ENCODE measurements around the gene AARS2. TPM values are rescaled to one million over a fixed set of nuclear protein-coding genes. Genes with fewer than 3 reads are reported as not detected.

AARS2 gene
- total RNA-seq, 6 donors from 2014 or later, result 11.1 to 23.0 (median 12.0) TPM

DNA sequence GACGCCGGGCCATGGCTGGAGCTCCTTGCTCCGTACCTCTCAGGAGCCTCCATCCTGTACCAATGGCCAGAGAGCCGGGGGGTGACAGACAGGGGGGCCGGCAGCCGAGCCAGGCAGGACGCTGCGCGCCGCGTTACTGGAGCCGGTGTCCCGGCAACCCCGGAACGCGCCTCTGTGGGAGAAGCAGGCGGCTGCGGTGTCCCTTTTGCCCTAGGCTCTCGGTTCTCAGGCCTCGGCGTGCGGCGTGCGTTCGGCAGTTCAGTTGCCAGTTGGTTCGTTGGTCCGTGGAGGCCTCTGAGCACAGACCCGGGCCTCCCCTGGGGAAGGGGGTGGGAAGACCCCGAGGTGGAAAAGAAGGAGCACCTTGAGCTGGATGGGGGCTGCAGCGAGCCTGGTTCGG lies 29.3 kb upstream of the AARS2 start, which contains the start of gene SPATS1:
TSS of gene SPATS1 (plus strand) at position 162 of the 400 bp plus-strand sequence. CDS start 446 bp downstream, outside the sequence.
- H3K4me1 ChIP-seq, result peaks cover 0 to 7% (median 3%) of the 10 kb centered on the region in 4 donors
- H3K27ac ChIP-seq, result no peak within 1 kb of the TSS
- peak in 1 of 2 donors; percentile 86 for DNase-seq
- no peaks in the 10 kb centered on the region for H3K9me3 ChIP-seq
- TF ChIP-seq EP300 (IDR thresholded peaks at IDR 0.05) (no peak), POLR2A (IDR thresholded peaks at IDR 0.05) (no peak), POLR2AphosphoS5 (IDR thresholded peaks at IDR 0.05) (no peak)
- TF ChIP-seq, protein P1, sequence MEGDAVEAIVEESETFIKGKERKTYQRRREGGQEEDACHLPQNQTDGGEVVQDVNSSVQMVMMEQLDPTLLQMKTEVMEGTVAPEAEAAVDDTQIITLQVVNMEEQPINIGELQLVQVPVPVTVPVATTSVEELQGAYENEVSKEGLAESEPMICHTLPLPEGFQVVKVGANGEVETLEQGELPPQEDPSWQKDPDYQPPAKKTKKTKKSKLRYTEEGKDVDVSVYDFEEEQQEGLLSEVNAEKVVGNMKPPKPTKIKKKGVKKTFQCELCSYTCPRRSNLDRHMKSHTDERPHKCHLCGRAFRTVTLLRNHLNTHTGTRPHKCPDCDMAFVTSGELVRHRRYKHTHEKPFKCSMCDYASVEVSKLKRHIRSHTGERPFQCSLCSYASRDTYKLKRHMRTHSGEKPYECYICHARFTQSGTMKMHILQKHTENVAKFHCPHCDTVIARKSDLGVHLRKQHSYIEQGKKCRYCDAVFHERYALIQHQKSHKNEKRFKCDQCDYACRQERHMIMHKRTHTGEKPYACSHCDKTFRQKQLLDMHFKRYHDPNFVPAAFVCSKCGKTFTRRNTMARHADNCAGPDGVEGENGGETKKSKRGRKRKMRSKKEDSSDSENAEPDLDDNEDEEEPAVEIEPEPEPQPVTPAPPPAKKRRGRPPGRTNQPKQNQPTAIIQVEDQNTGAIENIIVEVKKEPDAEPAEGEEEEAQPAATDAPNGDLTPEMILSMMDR (IDR thresholded peaks at IDR 0.05), result no peak
- peak within 1 kb of the TSS in 2 of 4 donors; percentile 17 to 24 for H3K4me3 ChIP-seq
- WGBS, 2 donors, result 6 to 26% methylated on average over 10 to 19 of the region's 31 CpGs
- peak in 1 of 2 donors; percentile 50 for ATAC-seq (ENCODE audit: low FRiP score in 2 of 2)
- H3K27me3 ChIP-seq, result peaks cover 0 to 11% (median 0%) of the 10 kb centered on the region in 4 donors
- H3K36me3 ChIP-seq, result no peaks in the 10 kb centered on the region

DNA sequence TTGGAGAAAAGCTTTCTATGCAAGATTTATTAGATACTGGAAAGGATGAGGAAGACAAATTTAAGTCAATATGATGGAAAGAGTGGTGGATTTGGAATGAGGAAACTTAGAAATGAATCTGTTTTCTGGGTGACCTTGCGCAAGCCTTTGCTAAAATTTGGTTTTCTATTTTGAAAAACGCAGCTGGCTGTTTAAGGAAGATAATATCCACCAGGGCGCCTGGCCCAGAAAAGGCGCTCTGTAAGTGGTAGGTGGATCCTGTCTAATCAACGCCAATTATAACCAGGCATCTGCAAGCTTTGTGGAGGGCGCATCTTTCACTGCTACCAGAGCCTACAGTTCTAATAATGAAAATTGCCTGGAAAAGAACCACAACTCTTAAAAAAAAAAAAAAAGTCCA lies 28.9 kb upstream of the AARS2 start:
- Histone ChIP-seq H3K36me3 (no peaks in the 10 kb centered on the region), H3K4me3 (peak overlapping the region in 2 of 4 donors; percentile 17 to 24), H3K27me3 (peaks cover 0 to 11% (median 0%) of the 10 kb centered on the region in 4 donors), H3K9me3 (no peaks in the 10 kb centered on the region), H3K4me1 (peaks cover 0 to 7% (median 3%) of the 10 kb centered on the region in 4 donors), H3K27ac (no peak overlapping the region)
- WGBS, 2 donors, result 33 to 38% methylated on average over 6 of the region's 6 CpGs
- peak in 1 of 2 donors; percentile 34 for ATAC-seq (ENCODE audit: low FRiP score in 2 of 2)
- DNase-seq, result no peak
- no peak for TF ChIP-seq POLR2AphosphoS5 (IDR thresholded peaks at IDR 0.05)
- no peak for TF ChIP-seq POLR2A (IDR thresholded peaks at IDR 0.05)
- TF ChIP-seq EP300 (IDR thresholded peaks at IDR 0.05), result no peak
- TF ChIP-seq, protein P1 (IDR thresholded peaks at IDR 0.05), result no peak

DNA sequence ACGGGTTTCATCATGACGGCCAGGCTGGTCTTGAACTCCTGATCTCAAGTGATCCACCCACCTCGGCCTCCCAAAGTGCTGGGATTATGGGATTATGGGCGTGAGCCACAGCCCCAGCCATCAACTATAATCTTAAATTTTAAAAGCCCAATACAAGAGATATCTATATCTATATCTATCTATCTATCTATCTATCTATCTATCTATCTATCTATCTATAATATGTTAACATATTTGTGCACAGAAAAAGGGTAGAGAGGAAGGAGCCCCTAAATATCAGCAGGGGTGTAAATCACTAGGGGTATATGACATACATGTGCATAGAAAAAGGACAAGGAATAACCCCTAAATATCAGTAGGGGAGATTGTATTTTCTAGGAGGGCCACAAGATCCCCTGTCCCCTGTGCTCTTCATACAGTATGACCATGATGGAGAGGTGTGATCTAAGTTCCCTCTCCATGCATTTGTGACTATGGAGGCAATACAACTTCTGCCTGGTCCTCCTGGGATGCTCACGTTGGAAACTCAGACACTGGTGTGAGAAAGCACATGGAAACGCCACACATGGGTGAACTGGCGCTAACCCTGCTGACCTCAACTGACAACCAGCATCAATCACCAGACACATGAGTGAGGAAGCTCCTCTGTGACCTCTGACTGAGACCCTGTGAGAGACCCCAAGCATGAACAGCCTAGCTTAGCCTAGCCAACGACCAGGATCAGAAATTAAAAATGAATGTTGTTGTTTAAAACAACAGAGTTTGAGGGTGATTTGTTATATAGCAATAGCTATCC lies 28.1 kb upstream of the AARS2 start:
- Histone ChIP-seq H3K27ac (no peak overlapping the region), H3K4me3 (no peak overlapping the region), H3K9me3 (no peaks in the 10 kb centered on the region), H3K27me3 (peaks cover 0 to 11% (median 0%) of the 10 kb centered on the region in 4 donors), H3K36me3 (no peaks in the 10 kb centered on the region), H3K4me1 (peaks cover 0 to 7% (median 3%) of the 10 kb centered on the region in 4 donors)
- DNase-seq, result no peak
- 56 to 65% methylated on average over 8 of the region's 8 CpGs for WGBS, 2 donors
- TF ChIP-seq, protein P1 (IDR thresholded peaks at IDR 0.05), result no peak
- TF ChIP-seq EP300 (IDR thresholded peaks at IDR 0.05) (no peak), POLR2AphosphoS5 (IDR thresholded peaks at IDR 0.05) (no peak), POLR2A (IDR thresholded peaks at IDR 0.05) (no peak)
- ATAC-seq (ENCODE audit: low FRiP score in 2 of 2), result no peak

DNA sequence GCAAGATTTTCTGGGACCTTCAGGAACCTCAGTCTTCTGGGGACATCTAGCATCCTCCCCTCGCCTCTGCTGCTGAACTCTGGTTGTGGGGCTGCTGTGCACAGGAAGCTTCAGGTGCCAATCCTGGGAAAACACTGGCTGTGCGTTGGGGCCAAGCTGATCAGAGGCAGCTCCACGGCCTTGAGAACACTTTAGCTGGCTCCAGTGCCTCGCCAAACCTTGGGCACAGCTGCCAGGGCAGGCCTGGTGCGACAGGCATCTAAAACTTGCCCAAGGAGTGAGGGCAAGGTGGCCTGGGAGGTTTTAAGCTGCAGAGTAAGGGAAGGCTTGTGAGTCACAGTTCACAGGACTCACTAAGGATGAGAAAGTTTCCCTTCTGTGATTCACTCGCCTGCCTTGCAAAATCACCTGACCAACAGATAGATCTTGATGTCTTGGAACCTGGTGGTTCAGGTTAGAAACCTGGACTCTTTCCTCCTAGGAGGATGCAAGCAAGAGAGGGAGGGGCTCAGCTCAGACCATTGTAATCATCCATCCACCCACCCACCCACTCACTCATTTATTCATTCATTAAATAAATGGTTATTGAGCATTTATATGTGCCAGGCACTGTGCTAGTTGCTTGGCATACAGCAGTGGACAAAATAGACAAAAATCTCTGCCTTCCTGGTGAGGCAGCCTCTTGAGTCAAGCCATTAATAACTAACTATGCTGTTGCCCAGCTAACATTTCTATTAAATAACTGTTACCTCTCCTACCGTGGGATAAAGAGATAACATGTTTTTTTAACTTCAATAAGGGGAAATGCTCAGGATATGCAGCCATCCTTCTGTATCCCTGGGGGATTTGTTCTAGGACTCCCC lies 26.8 kb upstream of the AARS2 start:
- no peak overlapping the region for H3K27ac ChIP-seq
- H3K36me3 ChIP-seq, result no peaks in the 10 kb centered on the region
- WGBS, 2 donors, result 53 to 76% methylated on average over 2 to 7 of the region's 7 CpGs
- H3K27me3 ChIP-seq, result peaks cover 0 to 11% (median 0%) of the 10 kb centered on the region in 4 donors
- no peak for TF ChIP-seq POLR2AphosphoS5 (IDR thresholded peaks at IDR 0.05)
- no peak for TF ChIP-seq POLR2A (IDR thresholded peaks at IDR 0.05)
- TF ChIP-seq, protein P1 (IDR thresholded peaks at IDR 0.05), result no peak
- no peak for TF ChIP-seq EP300 (IDR thresholded peaks at IDR 0.05)
- no peak overlapping the region for H3K4me3 ChIP-seq
- DNase-seq (no peak), ATAC-seq (ENCODE audit: low FRiP score in 2 of 2) (no peak)
- H3K4me1 ChIP-seq, result peaks cover 0 to 7% (median 3%) of the 10 kb centered on the region in 4 donors
- H3K9me3 ChIP-seq, result no peaks in the 10 kb centered on the region

Data from upper lobe of left lung (tissue), 6 donors.